GM19328 (cell line): Measurements from ENCODE around the gene FAM78A.
"Not testable (repeated sequence)": the region's sequence is repeated elsewhere in the genome, so short reads cannot be mapped to it uniquely, and the experiment has no call there.

Source experiments
- ATAC-seq: cut with Tn5 transposase; IDR thresholded peaks from one replicate; pipeline ENCODE4 v1.9.1; 2021; ENCODE audit warnings: mild to moderate bottlenecking, moderate library complexity; ENCODE audit not compliant: unreplicated experiment

Gene FAM78A

GRCh38 chr9:131282688-131283422, 6.5 kb upstream of the FAM78A start:
- ATAC-seq: no peak

- ATAC-seq: no peak
These were observed 5.9 kb upstream of the FAM78A start for GRCh38 chr9:131282175-131282574.

- ATAC-seq: no peak
These were observed 5.0 kb upstream of the FAM78A start for GRCh38 chr9:131281119-131281965.

- ATAC-seq: no peak
These were observed 4.3 kb upstream of the FAM78A start for GRCh38 chr9:131280660-131281059.

- ATAC-seq: no peak
These were observed 3.7 kb upstream of the FAM78A start for GRCh38 chr9:131279863-131280570.

GRCh38 chr9:131279196-131279862, 3.0 kb upstream of the FAM78A start:
- ATAC-seq: no peak

GRCh38 chr9:131278702-131279111, 2.4 kb upstream of the FAM78A start:
- no peak for ATAC-seq

- no peak for ATAC-seq
These were observed 1.8 kb upstream of the FAM78A start for GRCh38 chr9:131277910-131278701.

- ATAC-seq: no peak
These were observed 1.1 kb upstream of the FAM78A start for GRCh38 chr9:131277287-131277909.

- no peak for ATAC-seq
These were observed 579 bp upstream of the FAM78A start for GRCh38 chr9:131276891-131277286.

GRCh38 chr9:131275332-131276093, 797 bp downstream of the FAM78A start:
- no peak for ATAC-seq

- no peak for ATAC-seq
These were observed 1.5 kb downstream of the FAM78A start for GRCh38 chr9:131274674-131275331.

GRCh38 chr9:131273856-131274673, 2.2 kb downstream of the FAM78A start:
- no peak for ATAC-seq

GRCh38 chr9:131273146-131273855, 3.0 kb downstream of the FAM78A start:
- ATAC-seq: no peak

GRCh38 chr9:131272212-131272611, 4.1 kb downstream of the FAM78A start:
- ATAC-seq: no peak

- ATAC-seq: no peak
These were observed 4.8 kb downstream of the FAM78A start for GRCh38 chr9:131271506-131271931.

- ATAC-seq: not testable (repeated sequence)
These were observed 5.4 kb downstream of the FAM78A start for GRCh38 chr9:131271016-131271273.
